ENCODE results near the gene IGSF10.

Gene IGSF10

DNA sequence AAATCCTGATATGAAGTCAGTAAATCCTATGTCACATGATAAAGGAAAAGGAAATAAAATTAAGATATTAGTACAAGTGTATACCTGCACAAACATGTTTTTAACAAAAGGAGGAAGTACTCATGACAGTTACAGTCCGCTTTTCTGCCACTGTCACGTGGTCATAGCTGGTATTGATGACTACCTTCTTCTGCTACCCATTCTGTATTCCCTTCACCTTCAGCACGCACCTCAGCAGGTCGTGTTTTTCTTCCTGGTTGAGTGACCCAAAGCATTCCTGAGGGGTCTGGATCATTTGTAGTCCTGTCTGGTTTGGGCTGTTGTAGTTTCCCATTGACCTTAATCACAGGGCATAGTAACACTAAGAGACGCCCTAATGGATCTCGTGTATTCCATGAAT lies 41.1 kb downstream of the IGSF10 start:
- Mint-ChIP-seq H3K27me3 (ENCODE audit: low read depth) (no peaks in the 10 kb centered on the region), H3K27ac (no peak overlapping the region), H3K4me3 (no peak overlapping the region), H3K9me3 (no peaks in the 10 kb centered on the region), H3K4me1 (ENCODE audit: low read depth) (peaks cover 2% of the 10 kb centered on the region), H3K36me3 (ENCODE audit: low read depth) (no peaks in the 10 kb centered on the region)
- no peak for DNase-seq (ENCODE audit: low spot score)

- Mint-ChIP-seq H3K9me3 (no peaks in the 10 kb centered on the region), H3K27me3 (ENCODE audit: low read depth) (no peaks in the 10 kb centered on the region), H3K4me3 (no peak overlapping the region), H3K27ac (no peak overlapping the region), H3K36me3 (ENCODE audit: low read depth) (no peaks in the 10 kb centered on the region), H3K4me1 (ENCODE audit: low read depth) (no peaks in the 10 kb centered on the region)
- DNase-seq (ENCODE audit: low spot score), result no peak
These were observed 45.6 kb downstream of the IGSF10 start for GRCh38 chr3:151415289-151415688.

DNA sequence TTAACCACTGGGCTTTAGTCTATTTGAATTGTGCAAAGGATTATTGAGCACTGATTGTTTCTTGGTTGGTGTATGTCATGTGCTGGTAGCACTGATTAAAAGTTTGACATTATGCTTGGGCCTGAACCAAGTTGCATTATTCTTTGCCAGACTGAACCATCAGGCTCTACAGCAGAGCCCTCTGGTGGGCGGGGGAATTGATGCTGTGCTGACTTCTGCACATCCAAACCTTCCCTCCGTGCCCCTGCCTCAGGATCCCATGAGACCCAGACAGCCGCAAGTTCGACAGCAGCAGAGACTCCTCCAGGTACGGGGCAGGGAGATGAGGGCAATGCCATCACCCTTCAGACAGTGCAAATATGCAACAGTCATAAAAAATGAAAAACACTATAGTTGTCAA lies 47.9 kb downstream of the IGSF10 start:
- H3K36me3 Mint-ChIP-seq (ENCODE audit: low read depth), result no peaks in the 10 kb centered on the region
- H3K4me3 Mint-ChIP-seq, result no peak overlapping the region
- no peaks in the 10 kb centered on the region for H3K9me3 Mint-ChIP-seq
- H3K27me3 Mint-ChIP-seq (ENCODE audit: low read depth), result no peaks in the 10 kb centered on the region
- H3K27ac Mint-ChIP-seq, result no peak overlapping the region
- no peak for DNase-seq (ENCODE audit: low spot score)
- no peaks in the 10 kb centered on the region for H3K4me1 Mint-ChIP-seq (ENCODE audit: low read depth)
